ENCODE data around the gene FRAT1. TPM values are rescaled to one million over a fixed set of nuclear protein-coding genes. Genes with fewer than 3 reads are reported as not detected.

The FRAT1 gene
- total RNA-seq, 1 experiment from 2014 or later: 2.4 TPM

GRCh38 chr10:97349752-97350513 is 30.9 kb downstream of the FRAT1 start:
- Histone ChIP-seq H3K4me1 (replicated peaks; ENCODE audit: insufficient read depth) (no peaks in the 10 kb centered on the region), H2AFZ (no peak overlapping the region), H3K9me3 (ENCODE audit: insufficient read depth, low read depth) (no peaks in the 10 kb centered on the region), H3K27me3 (ENCODE audit: insufficient read depth, low read depth) (no peaks in the 10 kb centered on the region), H3K9me2 (ENCODE audit: insufficient read depth) (no peaks in the 10 kb centered on the region), H3F3A (ENCODE audit: insufficient read depth, low read depth) (no peaks in the 10 kb centered on the region; the same call in 1 of the 2 replicates), H3K27ac (no peak overlapping the region), H3K4me2 (no peak overlapping the region), H3K79me2 (ENCODE audit: low read depth) (no peaks in the 10 kb centered on the region), H3K36me3 (ENCODE audit: low read depth) (no peaks in the 10 kb centered on the region), H3K4me3 (no peak overlapping the region), H4K20me1 (ENCODE audit: insufficient read depth) (no peaks in the 10 kb centered on the region)
- intact Hi-C loops (cut with micrococcal nuclease; ENCODE audit: unreplicated experiment): no loop called here
- TF ChIP-seq CTCF (conservative IDR thresholded peaks at IDR 0.05) (no peak), EZH2 (IDR thresholded peaks at IDR 0.05; ENCODE audit: low read depth) (no peak)
- BruUV-seq (replicated peaks): no TSS peak
- POLR2A ChIA-PET (ENCODE audit: unreplicated experiment): no interaction called here
- CTCF ChIA-PET: no interaction called here
- no peak for DNase-seq

GRCh38 chr10:97353945-97354344 is 34.9 kb downstream of the FRAT1 start:
- Histone ChIP-seq H3K9me2 (ENCODE audit: insufficient read depth) (no peaks in the 10 kb centered on the region), H3K4me1 (replicated peaks; ENCODE audit: insufficient read depth) (no peaks in the 10 kb centered on the region), H4K20me1 (ENCODE audit: insufficient read depth) (no peaks in the 10 kb centered on the region), H3K27ac (no peak overlapping the region), H3K36me3 (ENCODE audit: low read depth) (no peaks in the 10 kb centered on the region), H2AFZ (no peak overlapping the region), H3K9me3 (ENCODE audit: insufficient read depth, low read depth) (no peaks in the 10 kb centered on the region), H3K4me2 (no peak overlapping the region), H3K27me3 (ENCODE audit: insufficient read depth, low read depth) (no peaks in the 10 kb centered on the region), H3F3A (ENCODE audit: insufficient read depth, low read depth) (no peaks in the 10 kb centered on the region), H3K79me2 (ENCODE audit: low read depth) (no peaks in the 10 kb centered on the region), H3K4me3 (no peak overlapping the region)
- ChIA-PET CTCF (no interaction called here), POLR2A (ENCODE audit: unreplicated experiment) (interaction anchor here (0.7 kb wide), 1 partner anchor 34 kb away, joined by 5 read pairs; no protein-coding TSS in a partner anchor)
- no peak for TF ChIP-seq EZH2 (IDR thresholded peaks at IDR 0.05; ENCODE audit: low read depth)
- TF ChIP-seq CTCF (conservative IDR thresholded peaks at IDR 0.05): no peak
- DNase-seq: no peak
- no TSS peak for BruUV-seq (replicated peaks)
- intact Hi-C loops (cut with micrococcal nuclease; ENCODE audit: unreplicated experiment): loop anchor here (2.0 kb wide), 1 partner anchor 75 kb away; no protein-coding TSS in a partner anchor

- BruUV-seq (replicated peaks): no TSS peak
- H3F3A ChIP-seq (ENCODE audit: insufficient read depth, low read depth): no peaks in the 10 kb centered on the region
- DNase-seq: no peak
- CTCF ChIA-PET: no interaction called here
- no peaks in the 10 kb centered on the region for H3K9me2 ChIP-seq (ENCODE audit: insufficient read depth)
- no peaks in the 10 kb centered on the region for H3K9me3 ChIP-seq (ENCODE audit: insufficient read depth, low read depth)
- no peaks in the 10 kb centered on the region for H3K36me3 ChIP-seq (ENCODE audit: low read depth)
- intact Hi-C loops (cut with micrococcal nuclease; ENCODE audit: unreplicated experiment): loop anchor here (2.0 kb wide), 1 partner anchor 77 kb away; no protein-coding TSS in a partner anchor
- POLR2A ChIA-PET (ENCODE audit: unreplicated experiment): no interaction called here
- H3K4me2 ChIP-seq: no peak overlapping the region
- no peaks in the 10 kb centered on the region for H3K79me2 ChIP-seq (ENCODE audit: low read depth)
- H4K20me1 ChIP-seq (ENCODE audit: insufficient read depth): no peaks in the 10 kb centered on the region
- H3K4me3 ChIP-seq: no peak overlapping the region
- H2AFZ ChIP-seq: no peak overlapping the region
- no peaks in the 10 kb centered on the region for H3K4me1 ChIP-seq (replicated peaks; ENCODE audit: insufficient read depth)
- peak; percentile 39; the same call in 1 of the 2 replicates for TF ChIP-seq CTCF (conservative IDR thresholded peaks at IDR 0.05)
- TF ChIP-seq EZH2 (IDR thresholded peaks at IDR 0.05; ENCODE audit: low read depth): no peak
- H3K27me3 ChIP-seq (ENCODE audit: insufficient read depth, low read depth): no peaks in the 10 kb centered on the region
- no peak overlapping the region for H3K27ac ChIP-seq
Observed at GRCh38 chr10:97355571-97355975, 36.5 kb downstream of the FRAT1 start.
